Stomach (tissue), 4 donors: ENCODE data around the gene HTT.

Experiments used
- EP300 ChIP-seq: sonication (generic); formaldehyde crosslinking; IDR thresholded peaks from one replicate; pipeline ENCODE4 v1.6.1; 2017; ENCODE audit warnings: antibody characterized with exemption
- POLR2A ChIP-seq, 4 donors: fragments of 450-650 bp; IDR thresholded peaks; one replicate each; pipeline ENCODE4 v1.6.1; 2016; ENCODE audit warnings: antibody characterized with exemption in 4 of 4, control low read depth in 2 of 4, mild to moderate bottlenecking in 1 of 4, moderate library complexity in 1 of 4

DNA sequence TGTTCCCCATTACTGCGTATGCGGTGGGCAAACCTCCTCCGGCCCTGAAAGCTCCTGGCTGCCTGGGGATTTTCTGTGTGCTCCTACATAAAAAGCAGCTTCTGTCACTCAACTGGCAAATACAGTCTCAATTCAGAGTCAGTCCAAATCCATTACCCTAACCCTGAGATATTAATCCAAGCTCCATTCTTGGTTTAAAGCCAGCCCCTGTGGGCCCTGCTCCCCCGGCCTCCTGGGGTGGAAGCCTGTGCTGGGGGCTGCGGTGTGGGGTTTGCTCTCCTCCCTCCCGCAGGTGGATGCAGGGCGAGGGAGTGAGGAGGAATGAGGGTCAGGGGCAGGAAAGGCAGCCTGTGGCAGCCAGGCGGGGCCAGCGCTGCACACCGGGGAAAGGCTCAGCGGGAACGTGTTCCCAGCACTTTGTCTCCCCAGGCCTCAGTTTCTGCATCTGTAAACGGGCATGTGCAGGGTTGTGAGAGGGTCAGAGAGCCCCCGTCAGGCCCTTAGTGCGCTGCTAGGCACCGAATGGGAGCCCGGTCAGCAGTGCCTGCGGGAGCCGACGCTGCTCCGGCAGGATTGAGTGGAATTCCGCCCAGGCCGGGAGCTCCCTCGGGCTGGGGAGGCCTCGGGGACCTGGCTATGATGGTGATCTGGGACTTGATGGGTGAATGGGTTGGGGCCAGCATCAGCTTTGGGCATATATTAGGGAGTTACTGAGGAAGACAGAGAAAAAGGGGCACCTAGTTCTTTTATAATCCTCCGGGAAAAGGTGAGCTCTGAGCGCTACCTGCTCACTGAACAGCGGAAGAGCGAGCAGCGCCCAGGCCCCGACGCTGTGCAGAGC, 212.1 kb downstream of the HTT start:
- no peak for TF ChIP-seq EP300
- no peak for TF ChIP-seq POLR2A (IDR thresholded peaks at IDR 0.05)
